ENCODE measurements around the gene MRPS6.

The MRPS6 gene

DNA sequence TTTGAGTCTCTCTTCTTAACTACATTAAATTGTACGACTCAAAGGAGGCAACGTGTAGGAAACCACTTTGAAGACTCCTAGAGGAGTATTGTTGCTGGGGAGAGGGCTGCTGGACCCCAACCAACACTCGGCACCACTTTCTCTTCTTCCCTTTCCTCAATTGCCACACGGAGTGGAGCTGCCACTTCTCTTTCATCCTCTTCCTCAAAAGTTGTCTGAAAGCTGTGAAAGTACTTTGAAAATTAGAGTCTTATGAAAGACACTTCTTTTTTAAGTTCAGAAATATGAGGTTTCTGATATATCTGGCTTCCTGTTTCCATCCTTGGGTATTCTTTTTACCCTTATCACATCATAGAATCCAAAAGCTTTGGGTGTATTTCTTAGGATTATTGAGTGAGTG is 59.5 kb downstream of the MRPS6 start:
- TF ChIP-seq TAF1 (IDR thresholded peaks at IDR 0.05; ENCODE audit: borderline replicate concordance, insufficient read depth, low read length) (no peak), POLR2AphosphoS5 (IDR thresholded peaks at IDR 0.05; ENCODE audit: low read depth, low read length) (no peak), FOXP2 (optimal IDR thresholded peaks at IDR 0.05; ENCODE audit: borderline replicate concordance, extremely low read depth, extremely low read length, insufficient read depth) (no peak), SIN3A (IDR thresholded peaks at IDR 0.05; ENCODE audit: borderline replicate concordance, insufficient read depth, low read length) (no peak)

DNA sequence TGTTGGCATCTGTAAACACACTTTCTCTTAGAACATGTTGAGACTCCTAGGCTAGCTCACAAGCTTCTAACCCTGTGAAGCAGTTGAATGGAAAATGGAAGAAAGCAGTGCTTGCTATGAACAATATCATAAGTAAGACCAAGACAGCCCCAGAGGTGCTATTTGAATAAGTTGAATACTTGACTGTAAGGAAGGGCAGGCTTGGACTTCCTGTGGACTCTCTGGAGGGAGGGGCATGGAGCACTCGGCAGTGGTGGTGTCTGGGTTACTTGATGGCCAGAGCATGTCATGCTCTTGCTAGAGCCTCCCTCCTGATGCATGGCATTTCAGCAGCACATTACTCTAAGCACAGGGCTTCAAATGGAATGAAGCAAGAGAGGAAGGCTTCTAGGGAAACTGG is 60.0 kb downstream of the MRPS6 start:
- no peak for TF ChIP-seq POLR2AphosphoS5 (IDR thresholded peaks at IDR 0.05; ENCODE audit: low read depth, low read length)
- no peak for TF ChIP-seq SIN3A (IDR thresholded peaks at IDR 0.05; ENCODE audit: borderline replicate concordance, insufficient read depth, low read length)
- no peak for TF ChIP-seq FOXP2 (optimal IDR thresholded peaks at IDR 0.05; ENCODE audit: borderline replicate concordance, extremely low read depth, extremely low read length, insufficient read depth)
- TF ChIP-seq, protein P1, sequence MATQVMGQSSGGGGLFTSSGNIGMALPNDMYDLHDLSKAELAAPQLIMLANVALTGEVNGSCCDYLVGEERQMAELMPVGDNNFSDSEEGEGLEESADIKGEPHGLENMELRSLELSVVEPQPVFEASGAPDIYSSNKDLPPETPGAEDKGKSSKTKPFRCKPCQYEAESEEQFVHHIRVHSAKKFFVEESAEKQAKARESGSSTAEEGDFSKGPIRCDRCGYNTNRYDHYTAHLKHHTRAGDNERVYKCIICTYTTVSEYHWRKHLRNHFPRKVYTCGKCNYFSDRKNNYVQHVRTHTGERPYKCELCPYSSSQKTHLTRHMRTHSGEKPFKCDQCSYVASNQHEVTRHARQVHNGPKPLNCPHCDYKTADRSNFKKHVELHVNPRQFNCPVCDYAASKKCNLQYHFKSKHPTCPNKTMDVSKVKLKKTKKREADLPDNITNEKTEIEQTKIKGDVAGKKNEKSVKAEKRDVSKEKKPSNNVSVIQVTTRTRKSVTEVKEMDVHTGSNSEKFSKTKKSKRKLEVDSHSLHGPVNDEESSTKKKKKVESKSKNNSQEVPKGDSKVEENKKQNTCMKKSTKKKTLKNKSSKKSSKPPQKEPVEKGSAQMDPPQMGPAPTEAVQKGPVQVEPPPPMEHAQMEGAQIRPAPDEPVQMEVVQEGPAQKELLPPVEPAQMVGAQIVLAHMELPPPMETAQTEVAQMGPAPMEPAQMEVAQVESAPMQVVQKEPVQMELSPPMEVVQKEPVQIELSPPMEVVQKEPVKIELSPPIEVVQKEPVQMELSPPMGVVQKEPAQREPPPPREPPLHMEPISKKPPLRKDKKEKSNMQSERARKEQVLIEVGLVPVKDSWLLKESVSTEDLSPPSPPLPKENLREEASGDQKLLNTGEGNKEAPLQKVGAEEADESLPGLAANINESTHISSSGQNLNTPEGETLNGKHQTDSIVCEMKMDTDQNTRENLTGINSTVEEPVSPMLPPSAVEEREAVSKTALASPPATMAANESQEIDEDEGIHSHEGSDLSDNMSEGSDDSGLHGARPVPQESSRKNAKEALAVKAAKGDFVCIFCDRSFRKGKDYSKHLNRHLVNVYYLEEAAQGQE (IDR thresholded peaks at IDR 0.05; ENCODE audit: insufficient read depth in 1 of 2, low read depth in 2 of 2, low read length in 2 of 2): no peak
- no peak for TF ChIP-seq TAF1 (IDR thresholded peaks at IDR 0.05; ENCODE audit: borderline replicate concordance, insufficient read depth, low read length)

DNA sequence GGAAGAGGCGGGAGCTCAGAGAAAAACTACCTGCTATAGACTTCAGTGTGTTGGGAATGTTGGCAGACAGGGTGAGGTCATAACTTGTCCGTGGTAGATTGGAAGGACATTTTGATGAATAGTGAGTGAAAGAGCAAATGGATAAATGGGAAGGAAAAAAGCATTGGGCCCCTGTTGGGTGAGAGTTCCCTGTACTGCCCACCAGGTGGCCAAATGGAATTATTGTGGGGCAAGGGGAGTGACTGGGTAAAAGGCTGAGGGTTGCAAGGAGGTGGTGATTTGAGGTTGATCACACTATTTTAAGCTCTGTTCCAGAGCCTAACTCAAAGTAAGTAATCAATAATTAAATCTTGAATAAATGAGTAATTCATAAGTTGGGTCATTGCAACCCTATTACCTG is 60.4 kb downstream of the MRPS6 start:
- TF ChIP-seq SIN3A (IDR thresholded peaks at IDR 0.05; ENCODE audit: borderline replicate concordance, insufficient read depth, low read length): no peak

DNA sequence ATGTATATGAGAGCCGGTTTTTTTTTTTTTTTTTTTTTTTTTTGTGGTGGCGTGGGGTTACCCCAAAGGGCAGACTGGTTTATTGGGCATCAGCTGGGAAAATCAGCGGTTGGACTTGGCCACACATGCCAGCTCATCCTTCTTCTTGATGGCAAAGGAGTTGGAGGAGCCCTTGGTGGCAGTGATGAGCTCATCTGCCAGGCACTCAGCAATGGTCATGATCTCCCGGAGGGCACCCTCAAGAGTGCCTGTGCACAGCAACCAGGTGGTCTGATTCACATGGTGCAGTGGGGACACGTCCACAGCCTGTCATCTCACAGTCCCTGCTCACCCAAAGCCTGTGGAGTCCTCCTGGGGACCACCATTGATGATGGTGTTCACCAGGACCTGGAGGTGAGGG is 62.0 kb downstream of the MRPS6 start:
- TF ChIP-seq SIN3A (IDR thresholded peaks at IDR 0.05; ENCODE audit: borderline replicate concordance, insufficient read depth, low read length) (no peak), POLR2AphosphoS5 (IDR thresholded peaks at IDR 0.05; ENCODE audit: low read depth, low read length) (no peak)
- TF ChIP-seq, protein P1 (IDR thresholded peaks at IDR 0.05; ENCODE audit: insufficient read depth in 1 of 2, low read depth in 2 of 2, low read length in 2 of 2): no peak

DNA sequence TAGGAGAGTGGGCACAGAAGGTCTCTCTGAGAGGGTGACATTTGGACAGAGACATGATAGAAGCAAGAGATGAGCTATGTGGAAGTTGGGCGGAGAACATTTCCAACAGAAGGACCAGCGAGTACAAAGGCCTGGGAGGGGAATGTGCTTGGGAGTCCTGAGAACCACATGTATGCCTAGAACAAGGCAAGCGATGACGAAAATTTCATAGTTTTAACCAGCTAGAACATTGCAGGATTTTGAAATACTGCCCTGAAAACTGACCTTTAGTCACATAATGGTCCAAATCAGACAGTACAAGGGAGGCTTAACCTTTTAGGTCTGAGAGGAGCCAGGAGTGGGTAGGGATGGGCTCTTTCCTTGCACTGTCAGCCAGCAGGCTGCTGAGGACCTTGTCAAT is 68.0 kb downstream of the MRPS6 start:
- no peak for TF ChIP-seq FOXP2 (optimal IDR thresholded peaks at IDR 0.05; ENCODE audit: borderline replicate concordance, extremely low read depth, extremely low read length, insufficient read depth)
- TF ChIP-seq POLR2AphosphoS5 (IDR thresholded peaks at IDR 0.05; ENCODE audit: low read depth, low read length): no peak
- TF ChIP-seq SIN3A (IDR thresholded peaks at IDR 0.05; ENCODE audit: borderline replicate concordance, insufficient read depth, low read length): no peak
- TF ChIP-seq, protein P1 (IDR thresholded peaks at IDR 0.05; ENCODE audit: insufficient read depth in 1 of 2, low read depth in 2 of 2, low read length in 2 of 2): no peak
- no peak for TF ChIP-seq TAF1 (IDR thresholded peaks at IDR 0.05; ENCODE audit: borderline replicate concordance, insufficient read depth, low read length)

DNA sequence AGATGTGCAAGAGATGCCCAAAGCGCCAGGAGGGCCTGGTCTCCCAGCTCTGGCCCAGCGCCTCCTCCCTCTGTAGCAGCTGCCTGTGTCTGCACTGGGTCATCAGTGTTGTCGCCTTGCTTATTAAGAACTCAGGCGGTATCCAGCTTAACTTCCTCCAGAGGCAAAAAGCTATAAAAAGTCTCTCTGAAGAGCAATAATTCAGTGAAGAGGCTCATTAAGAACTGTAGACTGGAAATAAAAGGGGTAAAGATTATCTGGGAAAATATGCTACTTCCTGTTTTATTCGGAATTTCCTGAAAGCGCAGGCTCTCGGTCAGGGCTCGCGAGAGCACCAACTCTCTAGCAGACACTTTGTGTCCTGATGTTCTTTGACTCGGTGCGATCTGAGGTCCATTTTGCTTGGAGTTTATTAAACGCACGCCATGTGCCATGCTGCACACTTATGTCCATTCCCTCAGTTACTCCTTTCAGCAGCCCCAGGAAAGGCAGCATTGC is 70.4 kb downstream of the MRPS6 start:
- TF ChIP-seq SIN3A (IDR thresholded peaks at IDR 0.05; ENCODE audit: borderline replicate concordance, insufficient read depth, low read length) (no peak), FOXP2 (optimal IDR thresholded peaks at IDR 0.05; ENCODE audit: borderline replicate concordance, extremely low read depth, extremely low read length, insufficient read depth) (no peak), POLR2AphosphoS5 (IDR thresholded peaks at IDR 0.05; ENCODE audit: low read depth, low read length) (no peak), TAF1 (IDR thresholded peaks at IDR 0.05; ENCODE audit: borderline replicate concordance, insufficient read depth, low read length) (no peak)
- TF ChIP-seq, protein P1 (IDR thresholded peaks at IDR 0.05; ENCODE audit: insufficient read depth in 1 of 2, low read depth in 2 of 2, low read length in 2 of 2): no peak

Data from PFSK-1 (cell line).